Mesenchymal stem cell (in vitro differentiated cells and primary cell): ENCODE measurements around the gene AGAP1.

Experiments used
- DNase-seq: peaks from one replicate; pipeline ENCODE4 v3.0.0-alpha.2; 2013
- H2AFZ ChIP-seq: one replicate; pipeline ENCODE4 v1.6.1; 2013; ENCODE audit warnings: low read depth, mild to moderate bottlenecking, control low read depth, inconsistent platforms, low read length, moderate library complexity
- H2AK5ac ChIP-seq: 2 replicates; pipeline ENCODE4 v1.6.1; 2013; ENCODE audit warnings: low read length, moderate library complexity, mild to moderate bottlenecking, inconsistent platforms; ENCODE audit not compliant: severe bottlenecking
- H2BK120ac ChIP-seq: one replicate; pipeline ENCODE4 v1.6.1; 2013; ENCODE audit warnings: low read depth, mild to moderate bottlenecking, inconsistent platforms, low read length, moderate library complexity
- H2BK12ac ChIP-seq, 2 experiments: one replicate each; pipeline ENCODE4 v1.6.1; 2013; ENCODE audit warnings: inconsistent platforms in 2 of 2, low read length in 2 of 2, mild to moderate bottlenecking in 2 of 2, moderate library complexity in 2 of 2, control low read depth in 1 of 2
- H2BK15ac ChIP-seq: one replicate; pipeline ENCODE4 v1.6.1; 2013; ENCODE audit warnings: mild to moderate bottlenecking, low read depth, inconsistent platforms; ENCODE audit not compliant: poor library complexity, severe bottlenecking
- H2BK5ac ChIP-seq: 2 replicates; pipeline ENCODE4 v1.6.1; 2013; ENCODE audit warnings: low read depth, mild to moderate bottlenecking, low read length, control low read depth, inconsistent platforms; ENCODE audit not compliant: poor library complexity, severe bottlenecking
- H3K14ac ChIP-seq, 2 experiments: one replicate each; pipeline ENCODE4 v1.6.1; 2013; ENCODE audit warnings: inconsistent platforms in 2 of 2, low read length in 2 of 2, control low read depth in 1 of 2, mild to moderate bottlenecking in 1 of 2, moderate library complexity in 1 of 2
- H3K18ac ChIP-seq, 2 experiments: one replicate each; pipeline ENCODE4 v1.6.1; 2013; ENCODE audit warnings: inconsistent platforms in 2 of 2, low read length in 2 of 2, control low read depth in 1 of 2, low read depth in 1 of 2, mild to moderate bottlenecking in 1 of 2
- H3K23ac ChIP-seq, 2 experiments: one replicate each; pipeline ENCODE4 v1.6.1; 2013; ENCODE audit warnings: inconsistent platforms in 2 of 2, low read length in 2 of 2, mild to moderate bottlenecking in 2 of 2, moderate library complexity in 2 of 2, control low read depth in 1 of 2
- H3K27ac ChIP-seq: 2 replicates; pipeline ENCODE4 v1.5.1; 2013; ENCODE audit warnings: mild to moderate bottlenecking, moderate library complexity, low read length, control low read depth, inconsistent platforms; ENCODE audit not compliant: poor library complexity, severe bottlenecking
- H3K27me3 ChIP-seq, 2 experiments: 2 replicates each; pipeline versions ENCODE4 v1.6.1 to v1.7.0; 2013; ENCODE audit warnings: low read length in 2 of 2, mild to moderate bottlenecking in 2 of 2, moderate library complexity in 2 of 2, control low read depth in 1 of 2, inconsistent platforms in 1 of 2; ENCODE audit not compliant: control insufficient read depth in 1 of 2, insufficient read depth in 1 of 2
- H3K36me3 ChIP-seq, 2 experiments: 2 replicates each; pipeline versions ENCODE4 v1.6.1 to v1.7.0; 2013; ENCODE audit warnings: low read length in 2 of 2, control low read depth in 1 of 2, inconsistent platforms in 1 of 2, low read depth in 1 of 2, mild to moderate bottlenecking in 1 of 2; ENCODE audit not compliant: insufficient read depth in 2 of 2, control insufficient read depth in 1 of 2
- H3K4ac ChIP-seq, 2 experiments: one replicate each; pipeline ENCODE4 v1.6.1; 2013; ENCODE audit warnings: inconsistent platforms in 2 of 2, low read length in 2 of 2, mild to moderate bottlenecking in 2 of 2, moderate library complexity in 2 of 2, control low read depth in 1 of 2, low read depth in 1 of 2
- H3K4me1 ChIP-seq: 2 replicates; pipeline ENCODE4 v1.6.1; 2013; ENCODE audit warnings: low read depth, low read length, control low read depth; ENCODE audit not compliant: control insufficient read depth, insufficient read depth
- H3K4me2 ChIP-seq: 2 replicates; pipeline ENCODE4 v1.6.1; 2013; ENCODE audit warnings: low read length, mild to moderate bottlenecking, inconsistent platforms; ENCODE audit not compliant: poor library complexity, severe bottlenecking
- H3K4me3 ChIP-seq, 2 experiments: 2 replicates each; pipeline versions ENCODE4 v1.5.1 to v1.7.0; 2013; ENCODE audit warnings: low read length in 2 of 2, mild to moderate bottlenecking in 2 of 2, control low read depth in 1 of 2, low read depth in 1 of 2; ENCODE audit not compliant: insufficient read depth in 1 of 2
- H3K79me1 ChIP-seq: replicated peaks from 2 replicates; pipeline ENCODE4 v1.6.1; 2013; ENCODE audit warnings: mild to moderate bottlenecking, control low read depth, low read length, inconsistent platforms; ENCODE audit not compliant: poor library complexity, severe bottlenecking
- H3K9ac ChIP-seq: 2 replicates; pipeline ENCODE4 v1.7.0; 2013; ENCODE audit warnings: mild to moderate bottlenecking, low read length, moderate library complexity
- H3K9me3 ChIP-seq: 2 replicates; pipeline ENCODE4 v1.7.0; 2013; ENCODE audit warnings: mild to moderate bottlenecking, low read length; ENCODE audit not compliant: control insufficient read depth
- H4K8ac ChIP-seq: one replicate; pipeline ENCODE4 v1.6.1; 2013; ENCODE audit warnings: inconsistent platforms, mild to moderate bottlenecking, low read length, moderate library complexity
- H4K91ac ChIP-seq: one replicate; pipeline ENCODE4 v1.6.1; 2013; ENCODE audit warnings: mild to moderate bottlenecking, low read length, inconsistent platforms
- whole genome bisulfite sequencing: methylation state at CpG from one replicate; pipeline ENCODE4 v1.1.7; 2013; ENCODE audit warnings: mixed read lengths; 5-methylcytosine and 5-hydroxymethylcytosine counted together

The AGAP1 gene

GRCh38 chr2:235756491-235756890 lies 262.6 kb downstream of the AGAP1 start:
- Histone ChIP-seq H3K14ac (no peak overlapping the region), H3K79me1 (peaks cover 11% of the 10 kb centered on the region), H2BK120ac (no peak overlapping the region), H3K23ac (no peak overlapping the region), H3K27ac (no peak overlapping the region), H3K9me3 (no peaks in the 10 kb centered on the region), H3K4ac (no peak overlapping the region), H2AFZ (no peak overlapping the region), H3K4me3 (no peak overlapping the region), H4K91ac (no peak overlapping the region), H2AK5ac (no peak overlapping the region), H3K4me1 (peaks cover 4% of the 10 kb centered on the region), H3K36me3 (peaks cover 17 to 33% of the 10 kb centered on the region in 2 experiments), H4K8ac (no peak overlapping the region), H3K27me3 (no peaks in the 10 kb centered on the region), H2BK12ac (no peak overlapping the region), H2BK15ac (no peak overlapping the region), H3K18ac (no peak overlapping the region), H3K9ac (no peak overlapping the region), H2BK5ac (no peak overlapping the region), H3K4me2 (no peak overlapping the region)
- no peak for DNase-seq
- 92% methylated on average over 8 of the region's 10 CpGs for WGBS

- no peak overlapping the region for H4K91ac ChIP-seq
- H3K79me1 ChIP-seq: peaks cover 11% of the 10 kb centered on the region
- WGBS: 93% methylated on average over 4 of the region's 6 CpGs
- H3K4ac ChIP-seq: no peak overlapping the region
- H3K9me3 ChIP-seq: no peaks in the 10 kb centered on the region
- no peak overlapping the region for H2AK5ac ChIP-seq
- no peaks in the 10 kb centered on the region for H3K27me3 ChIP-seq
- H2BK5ac ChIP-seq: no peak overlapping the region
- no peak overlapping the region for H3K18ac ChIP-seq
- no peak overlapping the region for H2BK12ac ChIP-seq
- peaks cover 4% of the 10 kb centered on the region for H3K4me1 ChIP-seq
- no peak for DNase-seq
- H3K4me2 ChIP-seq: no peak overlapping the region
- H3K36me3 ChIP-seq: peaks cover 11 to 30% of the 10 kb centered on the region in 2 experiments
- H3K27ac ChIP-seq: no peak overlapping the region
- H4K8ac ChIP-seq: no peak overlapping the region
- no peak overlapping the region for H3K23ac ChIP-seq
- H3K9ac ChIP-seq: no peak overlapping the region
- no peak overlapping the region for H3K14ac ChIP-seq
- H3K4me3 ChIP-seq: no peak overlapping the region
- H2BK15ac ChIP-seq: no peak overlapping the region
- no peak overlapping the region for H2AFZ ChIP-seq
- no peak overlapping the region for H2BK120ac ChIP-seq
Observed at GRCh38 chr2:235757212-235757611, 263.4 kb downstream of the AGAP1 start.

GRCh38 chr2:235757640-235758039 lies 263.8 kb downstream of the AGAP1 start:
- no peaks in the 10 kb centered on the region for H3K9me3 ChIP-seq
- no peak overlapping the region for H4K91ac ChIP-seq
- no peak overlapping the region for H3K18ac ChIP-seq
- no peak for DNase-seq
- H3K9ac ChIP-seq: no peak overlapping the region
- peaks cover 4% of the 10 kb centered on the region for H3K4me1 ChIP-seq
- no peak overlapping the region for H2BK120ac ChIP-seq
- peaks cover 13% of the 10 kb centered on the region for H3K79me1 ChIP-seq
- no peak overlapping the region for H3K4me3 ChIP-seq
- H2BK15ac ChIP-seq: no peak overlapping the region
- no peak overlapping the region for H2BK5ac ChIP-seq
- H2BK12ac ChIP-seq: no peak overlapping the region
- no peak overlapping the region for H4K8ac ChIP-seq
- 100% methylated on average over 6 of the region's 6 CpGs for WGBS
- H3K14ac ChIP-seq: no peak overlapping the region
- H3K4ac ChIP-seq: no peak overlapping the region
- H2AFZ ChIP-seq: no peak overlapping the region
- no peaks in the 10 kb centered on the region for H3K27me3 ChIP-seq
- H3K4me2 ChIP-seq: no peak overlapping the region
- no peak overlapping the region for H3K27ac ChIP-seq
- peaks cover 10 to 29% of the 10 kb centered on the region in 2 experiments for H3K36me3 ChIP-seq
- no peak overlapping the region for H2AK5ac ChIP-seq
- no peak overlapping the region for H3K23ac ChIP-seq

- no peaks in the 10 kb centered on the region for H3K27me3 ChIP-seq
- H2BK12ac ChIP-seq: no peak overlapping the region
- H3K4me1 ChIP-seq: peaks cover 9% of the 10 kb centered on the region
- 95% methylated on average over 20 of the region's 20 CpGs for WGBS
- H2BK15ac ChIP-seq: no peak overlapping the region
- H2AFZ ChIP-seq: no peak overlapping the region
- no peak for DNase-seq
- no peak overlapping the region for H3K9ac ChIP-seq
- no peak overlapping the region for H3K4ac ChIP-seq
- no peak overlapping the region for H4K91ac ChIP-seq
- H3K18ac ChIP-seq: no peak overlapping the region
- no peak overlapping the region for H3K4me3 ChIP-seq
- H3K36me3 ChIP-seq: peaks cover 17% of the 10 kb centered on the region in 2 experiments
- H2AK5ac ChIP-seq: no peak overlapping the region
- no peak overlapping the region for H2BK120ac ChIP-seq
- H3K23ac ChIP-seq: no peak overlapping the region
- peaks cover 5% of the 10 kb centered on the region for H3K79me1 ChIP-seq
- no peaks in the 10 kb centered on the region for H3K9me3 ChIP-seq
- no peak overlapping the region for H3K27ac ChIP-seq
- H4K8ac ChIP-seq: no peak overlapping the region
- no peak overlapping the region for H3K4me2 ChIP-seq
- no peak overlapping the region for H3K14ac ChIP-seq
- no peak overlapping the region for H2BK5ac ChIP-seq
Observed at GRCh38 chr2:235762832-235763598, 269.2 kb downstream of the AGAP1 start.
